Measurements from ENCODE around the gene BCAS3.
"Not testable (repeated sequence)": the region's sequence is repeated elsewhere in the genome, so short reads cannot be mapped to it uniquely, and the experiment has no call there.

Gene BCAS3

DNA sequence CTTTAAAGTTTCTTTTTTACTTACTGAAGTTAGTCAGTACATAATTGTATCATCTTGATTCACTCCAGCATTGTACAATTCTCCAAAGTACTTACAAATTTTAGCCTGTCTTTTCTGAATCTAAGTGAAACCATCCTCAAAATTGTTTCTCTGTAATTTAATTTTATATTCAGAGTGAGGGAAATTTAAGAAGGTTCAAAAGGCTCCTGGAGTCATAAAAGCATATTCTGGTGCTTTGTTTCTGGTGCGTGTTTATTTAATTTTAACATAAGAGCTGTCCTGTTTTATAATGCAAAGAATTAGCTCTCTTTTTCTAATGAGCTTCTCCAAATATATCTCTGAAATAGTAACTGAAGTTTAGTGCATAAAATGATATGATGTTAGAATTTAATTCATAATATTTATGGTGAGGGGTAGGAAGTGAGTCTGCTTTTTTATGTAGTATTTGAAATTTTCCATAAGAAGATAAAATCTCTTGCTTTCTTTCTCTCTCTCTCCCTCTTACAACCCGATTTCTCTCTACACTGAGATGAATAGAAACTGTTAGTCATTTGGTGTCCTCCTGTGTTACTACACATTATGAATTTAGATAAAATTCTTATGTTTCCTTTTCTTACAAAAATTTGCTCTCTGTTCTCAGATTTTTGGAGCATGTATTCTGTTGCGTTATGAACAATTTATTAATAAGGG is 339.8 kb downstream of the BCAS3 start:
- no peak for DNase-seq

DNA sequence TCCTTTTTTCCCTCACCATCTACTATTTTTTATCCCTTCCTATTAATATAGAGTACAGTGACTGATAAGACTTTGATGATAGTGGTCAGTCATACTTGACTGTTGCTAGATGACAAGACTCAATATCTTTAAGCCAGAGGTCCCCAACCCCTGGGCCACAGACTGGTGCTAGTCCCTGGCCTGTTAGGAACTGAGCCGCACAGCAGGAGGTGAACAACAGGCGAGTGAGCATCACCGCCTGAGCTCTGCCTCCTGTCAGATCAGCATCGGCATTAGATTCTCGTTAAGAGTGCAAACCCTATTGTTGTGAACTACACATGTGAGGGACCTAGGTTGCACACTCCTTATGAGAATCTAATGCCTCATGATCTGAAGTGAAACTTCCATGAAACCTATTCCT is 341.3 kb downstream of the BCAS3 start:
- no peak for DNase-seq

DNA sequence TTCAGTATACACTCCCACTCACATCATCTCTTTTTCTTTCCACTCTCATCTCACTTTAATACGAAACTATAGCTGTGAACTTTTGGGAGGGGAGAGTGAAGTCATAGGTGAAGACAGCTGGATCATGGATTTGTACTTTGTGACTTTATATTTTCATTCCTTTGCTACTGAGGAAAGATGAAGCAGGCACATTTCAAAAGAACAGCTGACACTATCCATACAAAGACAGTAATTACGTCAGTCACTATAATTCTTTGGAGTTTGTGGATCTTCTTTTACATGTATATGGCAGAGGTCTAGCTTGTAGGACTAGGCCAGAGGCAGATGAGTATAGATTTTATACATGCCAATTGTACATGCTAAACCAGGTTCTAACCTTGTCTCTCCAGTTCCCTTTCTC is 346.3 kb downstream of the BCAS3 start:
- DNase-seq, result no peak

GRCh38 chr17:61026818-61027217 is 349.2 kb downstream of the BCAS3 start:
- no peak for DNase-seq

GRCh38 chr17:61029181-61029580 is 351.5 kb downstream of the BCAS3 start:
- no peak for DNase-seq

- no peak for DNase-seq
Measured at GRCh38 chr17:61040666-61041065, 363.0 kb downstream of the BCAS3 start.

DNA sequence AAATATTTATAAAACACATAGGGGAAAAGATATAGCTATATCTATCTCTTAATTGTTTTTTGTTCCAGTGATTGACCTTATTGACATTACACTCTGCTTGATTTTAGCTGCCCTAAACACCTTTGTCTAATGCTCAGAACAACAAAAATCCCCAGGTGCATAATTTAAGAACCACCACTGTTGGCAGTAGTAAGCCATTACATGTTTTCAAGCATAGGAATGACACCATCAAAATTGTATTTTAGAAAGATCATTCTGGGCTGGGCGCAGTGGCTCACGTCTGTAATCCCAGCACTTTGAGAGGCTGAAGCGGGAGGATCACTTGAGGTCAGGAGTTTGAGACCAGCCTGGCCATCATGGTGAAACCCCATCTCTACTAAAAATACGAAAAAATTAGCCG is 364.7 kb downstream of the BCAS3 start:
- DNase-seq, result not testable (repeated sequence)

GRCh38 chr17:61047515-61047914 is 369.9 kb downstream of the BCAS3 start:
- DNase-seq, result no peak

GRCh38 chr17:61048376-61049106 is 370.9 kb downstream of the BCAS3 start:
- no peak for DNase-seq

DNA sequence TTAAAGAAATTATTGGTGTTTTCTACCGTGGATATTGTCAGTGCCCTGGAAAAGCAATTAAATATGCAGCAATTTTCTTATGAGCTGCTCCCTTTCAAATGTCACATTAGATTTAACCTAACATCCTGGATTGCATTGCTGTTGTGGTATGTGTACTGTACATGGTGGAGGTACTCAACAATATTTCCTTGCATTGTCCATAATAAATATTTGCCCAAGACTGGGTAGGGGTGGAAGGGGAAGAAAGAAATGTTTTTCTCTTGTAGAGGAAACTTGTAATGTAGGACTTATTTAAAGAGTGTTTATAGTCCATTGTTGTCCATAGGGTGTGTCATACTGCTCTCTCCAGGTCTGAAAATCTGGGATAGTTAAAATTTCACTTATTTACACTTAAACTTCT is 375.8 kb downstream of the BCAS3 start:
- DNase-seq, result no peak

- DNase-seq, result no peak
Measured at GRCh38 chr17:61054436-61054835, 376.8 kb downstream of the BCAS3 start.

GRCh38 chr17:61057257-61057656 is 379.6 kb downstream of the BCAS3 start:
- DNase-seq, result no peak

DNA sequence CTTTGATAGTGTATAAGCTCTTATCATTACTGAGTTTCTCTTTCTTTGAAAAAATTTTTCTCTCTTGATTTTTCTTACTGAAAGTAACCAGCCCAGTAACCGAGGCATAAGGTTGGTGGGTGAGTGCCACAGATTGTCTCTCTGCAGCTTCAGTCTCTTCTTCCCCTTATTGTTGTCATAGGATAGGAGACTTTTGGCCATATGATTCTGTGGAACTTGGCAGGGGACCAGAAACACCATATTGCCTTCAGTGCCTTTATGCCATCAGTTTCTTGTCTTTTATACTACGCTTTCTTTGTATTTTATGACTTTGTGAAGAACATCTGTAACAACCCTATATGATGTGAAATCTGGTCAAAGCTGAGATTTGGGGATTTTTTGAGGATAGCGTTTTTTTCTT is 380.4 kb downstream of the BCAS3 start:
- no peak for DNase-seq

DNA sequence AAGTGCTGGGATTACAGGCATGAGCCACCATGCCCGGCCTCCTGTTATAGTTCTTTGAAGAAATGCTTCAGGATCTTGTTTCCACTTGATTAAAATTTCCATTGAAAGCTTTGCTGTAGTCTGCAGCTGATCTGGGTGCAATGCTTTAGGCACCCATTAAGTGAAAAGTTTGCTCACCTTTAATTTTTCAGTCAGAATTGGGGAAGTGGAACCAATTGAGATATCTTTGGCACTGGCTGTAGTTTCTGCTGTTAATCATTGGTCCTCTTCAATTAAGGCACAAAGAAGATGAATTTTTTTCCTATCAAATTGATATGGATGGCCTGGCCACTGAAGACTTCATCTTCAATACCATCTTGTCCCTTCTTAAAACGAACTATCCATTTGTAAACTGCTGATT is 385.9 kb downstream of the BCAS3 start:
- no peak for DNase-seq

- no peak for DNase-seq
Measured at GRCh38 chr17:61064087-61064951, 386.7 kb downstream of the BCAS3 start.

DNA sequence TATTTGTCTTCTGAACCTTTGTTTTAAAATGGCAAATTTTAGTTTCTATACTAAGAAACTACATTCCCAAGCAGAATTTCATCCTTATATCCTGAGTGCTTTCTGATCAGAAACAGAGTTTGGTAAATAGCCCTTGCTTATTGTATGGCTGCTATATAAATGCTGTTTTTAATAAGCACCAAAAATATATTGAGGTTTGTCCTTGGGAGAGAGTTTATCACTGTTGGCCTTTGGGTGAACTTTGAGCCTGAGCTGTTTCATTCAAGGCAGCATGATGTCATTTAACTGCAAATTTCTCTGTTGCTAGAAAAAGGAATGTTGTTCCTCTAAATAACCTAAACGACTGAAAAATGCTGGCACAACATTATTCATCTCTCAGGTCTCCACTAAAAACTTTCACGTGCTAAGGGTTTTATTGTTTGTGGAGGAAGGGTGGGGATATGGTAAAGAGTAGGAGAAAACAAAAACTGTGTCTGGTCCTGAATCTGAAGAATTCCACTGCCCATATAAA is 387.7 kb downstream of the BCAS3 start:
- no peak for DNase-seq

GRCh38 chr17:61066062-61066461 is 388.4 kb downstream of the BCAS3 start:
- no peak for DNase-seq

DNA sequence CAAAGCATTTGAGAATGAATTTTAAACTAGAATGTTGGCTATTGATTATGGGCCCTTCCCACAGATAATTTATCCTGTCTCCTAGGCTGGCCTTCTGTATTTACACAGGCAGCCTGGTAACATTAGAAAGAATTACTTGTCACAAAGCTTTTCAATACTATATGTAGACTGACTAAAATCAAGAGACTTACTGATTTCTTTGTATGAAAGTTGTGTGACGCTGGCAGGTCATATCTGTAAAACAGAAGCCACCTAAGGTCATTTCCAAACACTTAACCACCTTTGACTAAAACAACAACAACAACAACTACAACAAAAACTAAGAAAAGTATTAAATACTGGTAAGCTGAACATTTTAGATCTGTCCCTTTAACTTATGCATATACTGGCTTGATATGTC is 393.0 kb downstream of the BCAS3 start:
- no peak for DNase-seq

DNA sequence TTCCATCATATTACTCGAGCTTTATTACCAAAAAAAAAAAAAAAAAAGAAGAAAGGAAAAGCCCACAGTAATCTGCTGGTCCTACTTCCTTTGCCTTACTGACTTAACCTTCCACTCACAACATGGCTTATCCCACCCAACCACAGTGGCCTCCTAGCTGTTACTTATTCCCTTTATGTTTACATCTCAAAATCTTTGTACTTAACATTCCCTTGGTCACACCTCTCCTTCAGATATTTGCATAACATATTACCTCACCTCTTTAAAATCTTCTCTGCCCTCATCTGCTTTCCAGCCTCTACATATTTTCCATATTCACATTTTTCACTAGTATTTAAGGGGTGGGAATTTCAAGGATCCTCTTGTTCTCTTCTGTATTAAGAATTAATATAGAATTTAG is 395.0 kb downstream of the BCAS3 start:
- no peak for DNase-seq

DNA sequence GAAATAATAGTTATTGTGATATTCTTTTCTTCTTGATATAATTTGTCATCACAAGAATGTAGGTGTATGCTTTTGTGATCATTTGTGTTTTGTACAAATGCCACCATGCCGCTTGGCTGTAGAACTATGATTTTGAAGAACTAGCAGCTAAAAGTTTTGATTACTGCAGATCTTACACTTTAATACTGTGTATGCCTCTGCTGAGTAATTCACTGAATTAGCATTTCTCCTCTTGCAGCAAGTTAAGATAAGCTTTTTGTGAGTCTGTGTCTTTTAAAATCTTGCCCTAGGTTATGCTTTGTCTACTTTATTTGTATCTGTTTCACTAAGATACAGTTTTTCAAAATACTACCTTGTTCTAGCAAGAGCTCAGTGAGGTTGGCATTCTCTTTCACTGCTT is 395.5 kb downstream of the BCAS3 start:
- DNase-seq, result no peak

GRCh38 chr17:61073799-61074513 is 396.3 kb downstream of the BCAS3 start:
- DNase-seq, result no peak

DNA sequence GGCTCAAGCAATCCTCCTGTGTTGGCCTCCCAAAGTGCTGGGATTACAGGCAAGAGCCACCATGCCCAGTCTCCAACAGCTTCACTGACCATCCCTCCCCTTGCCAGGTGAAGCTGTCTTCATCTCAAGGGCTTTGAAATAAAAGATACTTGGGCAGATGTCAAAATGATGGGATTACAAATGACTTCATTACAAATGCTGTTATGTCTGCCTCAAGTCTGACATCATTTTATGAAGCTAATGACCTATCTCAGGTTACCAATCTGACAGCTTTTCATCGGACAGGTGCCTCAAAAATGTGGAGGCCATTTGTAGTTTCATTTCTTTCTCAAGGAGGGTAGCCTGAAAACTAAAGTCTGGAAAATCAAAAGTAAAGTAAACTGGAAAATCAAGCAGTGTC is 398.3 kb downstream of the BCAS3 start:
- DNase-seq, result peak; percentile 7

- DNase-seq, result peak; percentile 10
Measured at GRCh38 chr17:61076621-61077031, 399.0 kb downstream of the BCAS3 start.
